GM12878 (cell line): ENCODE measurements around the gene CLSTN2. TPM values are rescaled to one million over a fixed set of nuclear protein-coding genes. Genes with fewer than 3 reads are reported as not detected.

Experiments used
- BACH1 ChIP-seq: fragments of 450-650 bp; IDR thresholded peaks from 2 replicates; pipeline ENCODE4 v1.6.1; 2017; ENCODE audit warnings: mild to moderate bottlenecking, borderline replicate concordance
- HDAC2 ChIP-seq: fragments of 200-600 bp; sonication (generic); IDR thresholded peaks from 2 replicates; pipeline ENCODE4 v1.6.1; 2017
- PBX3 ChIP-seq: IDR thresholded peaks from 2 replicates; pipeline ENCODE4 v1.6.1; 2011; ENCODE audit warnings: mild to moderate bottlenecking, low read depth, low read length, moderate library complexity; ENCODE audit not compliant: insufficient replicate concordance
- SIN3A ChIP-seq: IDR thresholded peaks from 2 replicates; pipeline ENCODE4 v1.6.1; 2012; ENCODE audit warnings: low read depth, low read length, improper control_type of control experiment
- SMAD5 ChIP-seq: IDR thresholded peaks from 2 replicates; pipeline ENCODE4 v1.6.1; 2016; ENCODE audit warnings: antibody characterized with exemption, low read depth
- WRNIP1 ChIP-seq: IDR thresholded peaks from 2 replicates; pipeline ENCODE4 v1.6.1; 2011; ENCODE audit warnings: low read depth, low read length, improper control_type of control experiment, borderline replicate concordance
- ZNF217 ChIP-seq: fragments of 450-650 bp; IDR thresholded peaks from 2 replicates; pipeline ENCODE4 v1.6.1; 2017; ENCODE audit warnings: antibody characterized with exemption, mild to moderate bottlenecking
- polyA plus RNA-seq, 11 experiments: library from polyadenylated mRNA; depleted of rRNA in 4 of 11; unstranded in 6 of 11; stranded (reverse) in 5 of 11; fragments of >200 nt; fragmentation: Nextera tagmentation in 4 of 11; fragmentation: Illumina TruSeq in 1 of 11; extraction: Ambion mirVana in 4 of 11; extraction: Trizol in 1 of 11; gene quantifications; 1 replicate in 1 of 11; 2 replicates in 10 of 11; pipeline versions ENCODE4 v1.2.1 to v1.2.3, GENCODE V29; 2011 to 2016; ENCODE audit warnings: inconsistent platforms in 2 of 11, missing spikeins in 2 of 11, low read depth in 1 of 11
- total RNA-seq, 4 experiments: library from RNA; depleted of rRNA in 3 of 4; stranded (reverse); fragments of >200 nt in 3 of 4; fragmentation: Illumina TruSeq in 1 of 4; extraction: Trizol in 1 of 4; gene quantifications; 2 replicates each; pipeline versions ENCODE4 v1.2.1 to v1.2.3, GENCODE V29; 2013 to 2021
- TF ChIP-seq, protein P1 (sequence below): IDR thresholded peaks from 2 replicates; pipeline ENCODE4 v1.6.1; 2012; ENCODE audit warnings: mild to moderate bottlenecking, low read depth, low read length
- TF ChIP-seq, protein P2 (sequence below): fragments of 450-650 bp; formaldehyde crosslinking; IDR thresholded peaks from 2 replicates; pipeline ENCODE4 v1.4.0; 2022; ENCODE audit warnings: mild to moderate bottlenecking, moderate library complexity

CLSTN2 gene
- total and polyA plus RNA-seq, 10 of the 15 experiments (the other 5 are each of a cell fraction or from before 2014, with no cell fraction given) = under 0.01 to 0.10 (median under 0.01) TPM; not detected in 5

- TF ChIP-seq, protein P1, sequence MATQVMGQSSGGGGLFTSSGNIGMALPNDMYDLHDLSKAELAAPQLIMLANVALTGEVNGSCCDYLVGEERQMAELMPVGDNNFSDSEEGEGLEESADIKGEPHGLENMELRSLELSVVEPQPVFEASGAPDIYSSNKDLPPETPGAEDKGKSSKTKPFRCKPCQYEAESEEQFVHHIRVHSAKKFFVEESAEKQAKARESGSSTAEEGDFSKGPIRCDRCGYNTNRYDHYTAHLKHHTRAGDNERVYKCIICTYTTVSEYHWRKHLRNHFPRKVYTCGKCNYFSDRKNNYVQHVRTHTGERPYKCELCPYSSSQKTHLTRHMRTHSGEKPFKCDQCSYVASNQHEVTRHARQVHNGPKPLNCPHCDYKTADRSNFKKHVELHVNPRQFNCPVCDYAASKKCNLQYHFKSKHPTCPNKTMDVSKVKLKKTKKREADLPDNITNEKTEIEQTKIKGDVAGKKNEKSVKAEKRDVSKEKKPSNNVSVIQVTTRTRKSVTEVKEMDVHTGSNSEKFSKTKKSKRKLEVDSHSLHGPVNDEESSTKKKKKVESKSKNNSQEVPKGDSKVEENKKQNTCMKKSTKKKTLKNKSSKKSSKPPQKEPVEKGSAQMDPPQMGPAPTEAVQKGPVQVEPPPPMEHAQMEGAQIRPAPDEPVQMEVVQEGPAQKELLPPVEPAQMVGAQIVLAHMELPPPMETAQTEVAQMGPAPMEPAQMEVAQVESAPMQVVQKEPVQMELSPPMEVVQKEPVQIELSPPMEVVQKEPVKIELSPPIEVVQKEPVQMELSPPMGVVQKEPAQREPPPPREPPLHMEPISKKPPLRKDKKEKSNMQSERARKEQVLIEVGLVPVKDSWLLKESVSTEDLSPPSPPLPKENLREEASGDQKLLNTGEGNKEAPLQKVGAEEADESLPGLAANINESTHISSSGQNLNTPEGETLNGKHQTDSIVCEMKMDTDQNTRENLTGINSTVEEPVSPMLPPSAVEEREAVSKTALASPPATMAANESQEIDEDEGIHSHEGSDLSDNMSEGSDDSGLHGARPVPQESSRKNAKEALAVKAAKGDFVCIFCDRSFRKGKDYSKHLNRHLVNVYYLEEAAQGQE = no peak
- TF ChIP-seq, protein P2, sequence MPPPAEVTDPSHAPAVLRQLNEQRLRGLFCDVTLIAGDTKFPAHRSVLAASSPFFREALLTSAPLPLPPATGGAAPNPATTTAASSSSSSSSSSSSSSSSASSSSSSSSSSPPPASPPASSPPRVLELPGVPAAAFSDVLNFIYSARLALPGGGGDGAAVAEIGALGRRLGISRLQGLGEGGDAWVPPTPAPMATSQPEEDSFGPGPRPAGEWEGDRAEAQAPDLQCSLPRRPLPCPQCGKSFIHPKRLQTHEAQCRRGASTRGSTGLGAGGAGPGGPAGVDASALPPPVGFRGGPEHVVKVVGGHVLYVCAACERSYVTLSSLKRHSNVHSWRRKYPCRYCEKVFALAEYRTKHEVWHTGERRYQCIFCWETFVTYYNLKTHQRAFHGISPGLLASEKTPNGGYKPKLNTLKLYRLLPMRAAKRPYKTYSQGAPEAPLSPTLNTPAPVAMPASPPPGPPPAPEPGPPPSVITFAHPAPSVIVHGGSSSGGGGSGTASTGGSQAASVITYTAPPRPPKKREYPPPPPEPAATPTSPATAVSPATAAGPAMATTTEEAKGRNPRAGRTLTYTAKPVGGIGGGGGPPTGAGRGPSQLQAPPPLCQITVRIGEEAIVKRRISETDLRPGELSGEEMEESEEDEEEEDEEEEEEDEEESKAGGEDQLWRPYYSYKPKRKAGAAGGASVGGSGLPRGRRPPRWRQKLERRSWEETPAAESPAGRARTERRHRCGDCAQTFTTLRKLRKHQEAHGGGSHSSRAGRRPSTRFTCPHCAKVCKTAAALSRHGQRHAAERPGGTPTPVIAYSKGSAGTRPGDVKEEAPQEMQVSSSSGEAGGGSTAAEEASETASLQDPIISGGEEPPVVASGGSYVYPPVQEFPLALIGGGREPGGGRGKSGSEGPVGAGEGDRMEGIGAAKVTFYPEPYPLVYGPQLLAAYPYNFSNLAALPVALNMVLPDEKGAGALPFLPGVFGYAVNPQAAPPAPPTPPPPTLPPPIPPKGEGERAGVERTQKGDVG (CRISPR knock-in tag) = no peak
- TF ChIP-seq ZNF217 = no peak
- TF ChIP-seq SIN3A = no peak
- no peak for TF ChIP-seq PBX3
- TF ChIP-seq SMAD5 = no peak
- no peak for TF ChIP-seq BACH1
- no peak for TF ChIP-seq HDAC2
- TF ChIP-seq WRNIP1 = no peak
These were observed 499.4 kb downstream of the CLSTN2 start (continued) for GRCh38 chr3:140434261-140434905.
